Measurements from ENCODE around the gene CD37.
"Not testable (repeated sequence)": the region's sequence is repeated elsewhere in the genome, so short reads cannot be mapped to it uniquely, and the experiment has no call there.

CD37 gene

DNA sequence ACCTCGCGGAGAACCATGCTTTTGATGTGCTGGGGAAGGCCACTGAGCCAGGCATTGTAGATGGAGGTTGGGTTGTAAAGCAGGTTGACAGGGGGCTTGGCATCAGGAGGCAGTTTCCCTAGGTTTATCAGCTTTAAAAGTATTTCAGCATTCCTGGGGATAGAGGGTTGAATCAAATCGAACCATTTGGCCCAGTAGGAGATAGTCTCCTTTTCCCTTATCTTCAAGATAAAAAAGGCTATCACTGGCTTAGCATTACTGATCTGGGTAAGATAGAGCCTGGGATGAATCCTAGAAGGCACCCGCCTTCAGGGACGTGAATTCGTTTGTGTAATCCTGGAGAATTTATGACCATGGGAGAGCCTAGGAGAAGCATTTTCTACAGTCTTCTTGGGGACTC lies 40.8 kb upstream of the CD37 start:
- no peak overlapping the region for H3K18ac ChIP-seq (ENCODE audit: low read length)
- H3K27ac ChIP-seq (ENCODE audit: low read depth, low read length): no peak overlapping the region
- no peaks in the 10 kb centered on the region for H3K27me3 ChIP-seq (ENCODE audit: insufficient read depth, low read length, poor library complexity)
- H3K36me3 ChIP-seq (ENCODE audit: control insufficient read depth, insufficient read depth, low read length): no peaks in the 10 kb centered on the region
- no CpG with 5 or more reads among the region's 6 CpGs for WGBS (ENCODE audit: extremely low coverage, insufficient coverage, low lambda C conversion rate)
- H3K79me2 ChIP-seq (ENCODE audit: control insufficient read depth, insufficient read depth, low read length): no peaks in the 10 kb centered on the region
- no peak overlapping the region for H3K4me3 ChIP-seq (ENCODE audit: low read length)
- H3K23ac ChIP-seq (ENCODE audit: low read length): no peak overlapping the region
- H3K56ac ChIP-seq (ENCODE audit: low read length): peak overlapping the region; percentile 82
- no peak overlapping the region for H2AK5ac ChIP-seq (ENCODE audit: low read length)
- H3K4me2 ChIP-seq (ENCODE audit: low read length): no peak overlapping the region
- no peak overlapping the region for H3K4ac ChIP-seq (ENCODE audit: low read depth, low read length)
- H2BK5ac ChIP-seq (ENCODE audit: low read length): peak overlapping the region; percentile 89
- no peak overlapping the region for H4K5ac ChIP-seq (ENCODE audit: low read length)
- no peak overlapping the region for H4K8ac ChIP-seq (ENCODE audit: low read depth, low read length)
- no peak overlapping the region for H2BK15ac ChIP-seq (replicated peaks; ENCODE audit: low read depth)
- peak; percentile 92 for DNase-seq
- H3K4me1 ChIP-seq (ENCODE audit: control insufficient read depth, low read depth, low read length): peaks cover 10% of the 10 kb centered on the region
- no peak overlapping the region for H2BK120ac ChIP-seq (ENCODE audit: low read depth, low read length)
- no peaks in the 10 kb centered on the region for H3K79me1 ChIP-seq (ENCODE audit: low read length)
- no peak overlapping the region for H3K9ac ChIP-seq (ENCODE audit: low read length)

DNA sequence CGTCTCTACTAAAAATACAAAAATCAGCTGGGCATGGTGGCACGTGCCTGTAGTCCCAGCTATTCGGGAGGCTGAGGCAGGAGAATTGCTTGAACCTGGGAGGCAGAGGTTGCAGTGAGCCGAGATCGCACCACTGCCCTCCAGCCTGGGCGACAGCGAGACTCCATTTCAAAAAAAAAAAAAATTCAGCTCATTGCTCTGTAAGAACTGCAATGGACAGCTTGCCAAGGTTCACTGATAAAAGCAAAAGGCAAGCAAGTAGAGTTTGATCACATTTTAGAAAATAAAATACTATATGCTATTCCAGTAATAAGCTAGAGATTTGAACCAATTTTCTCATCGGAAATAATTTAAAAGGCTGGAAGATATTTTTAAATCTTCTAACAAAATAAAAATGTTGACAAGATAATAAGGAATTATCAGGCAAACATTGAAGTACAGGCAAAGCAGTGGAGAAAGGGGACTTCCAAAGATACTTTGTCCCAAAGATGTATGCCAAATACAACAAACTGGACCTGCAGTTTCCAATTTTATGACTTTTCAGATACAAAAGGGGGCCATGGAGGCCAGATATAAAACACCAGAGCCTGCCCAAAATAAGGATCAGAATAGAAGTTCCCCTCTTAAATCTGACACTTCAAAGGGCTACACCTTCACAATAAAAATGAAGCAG lies 39.9 kb upstream of the CD37 start:
- Histone ChIP-seq H4K8ac (ENCODE audit: low read depth, low read length) (no peak overlapping the region), H3K79me2 (ENCODE audit: control insufficient read depth, insufficient read depth, low read length) (no peaks in the 10 kb centered on the region), H3K4me2 (ENCODE audit: low read length) (no peak overlapping the region), H3K27me3 (ENCODE audit: insufficient read depth, low read length, poor library complexity) (no peaks in the 10 kb centered on the region), H3K79me1 (ENCODE audit: low read length) (no peaks in the 10 kb centered on the region), H3K18ac (ENCODE audit: low read length) (no peak overlapping the region), H3K27ac (ENCODE audit: low read depth, low read length) (no peak overlapping the region), H3K9ac (ENCODE audit: low read length) (no peak overlapping the region), H2BK5ac (ENCODE audit: low read length) (no peak overlapping the region), H3K4ac (ENCODE audit: low read depth, low read length) (no peak overlapping the region), H3K4me3 (ENCODE audit: low read length) (no peak overlapping the region), H4K5ac (ENCODE audit: low read length) (no peak overlapping the region), H3K4me1 (ENCODE audit: control insufficient read depth, low read depth, low read length) (peaks cover 10% of the 10 kb centered on the region), H2BK15ac (replicated peaks; ENCODE audit: low read depth) (no peak overlapping the region), H2BK120ac (ENCODE audit: low read depth, low read length) (peak overlapping the region; percentile 51), H3K23ac (ENCODE audit: low read length) (no peak overlapping the region), H3K36me3 (ENCODE audit: control insufficient read depth, insufficient read depth, low read length) (no peaks in the 10 kb centered on the region), H3K56ac (ENCODE audit: low read length) (no peak overlapping the region), H2AK5ac (ENCODE audit: low read length) (no peak overlapping the region)
- DNase-seq: no peak
- WGBS (ENCODE audit: extremely low coverage, insufficient coverage, low lambda C conversion rate): no CpG with 5 or more reads among the region's 8 CpGs

DNA sequence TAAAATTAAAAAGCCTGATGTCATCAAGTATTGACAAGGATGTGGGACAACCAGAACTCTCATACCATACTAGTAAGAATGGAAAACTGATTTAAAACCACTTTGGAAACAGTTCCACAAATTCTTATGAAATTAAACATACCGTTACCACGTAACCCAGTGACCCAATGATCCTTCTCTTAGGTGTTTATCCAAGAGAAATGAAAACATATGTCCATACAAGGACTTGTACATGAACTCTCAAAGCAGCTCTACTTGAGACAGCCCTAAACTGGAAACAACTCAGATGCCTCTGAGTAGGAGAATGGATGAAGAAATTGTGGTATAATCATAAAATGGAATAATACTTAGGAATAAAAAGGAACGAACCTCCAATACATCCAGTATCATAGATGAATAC lies 37.8 kb upstream of the CD37 start:
- no peak for DNase-seq
- Histone ChIP-seq H2BK15ac (replicated peaks; ENCODE audit: low read depth) (no peak overlapping the region), H3K23ac (ENCODE audit: low read length) (no peak overlapping the region), H3K18ac (ENCODE audit: low read length) (no peak overlapping the region), H3K79me1 (ENCODE audit: low read length) (no peaks in the 10 kb centered on the region), H3K4me1 (ENCODE audit: control insufficient read depth, low read depth, low read length) (peaks cover 10% of the 10 kb centered on the region), H3K4ac (ENCODE audit: low read depth, low read length) (no peak overlapping the region), H4K8ac (ENCODE audit: low read depth, low read length) (no peak overlapping the region), H2BK120ac (ENCODE audit: low read depth, low read length) (no peak overlapping the region), H3K27ac (ENCODE audit: low read depth, low read length) (no peak overlapping the region), H3K4me3 (ENCODE audit: low read length) (no peak overlapping the region), H2BK5ac (ENCODE audit: low read length) (no peak overlapping the region), H3K9ac (ENCODE audit: low read length) (no peak overlapping the region), H3K79me2 (ENCODE audit: control insufficient read depth, insufficient read depth, low read length) (no peaks in the 10 kb centered on the region), H3K4me2 (ENCODE audit: low read length) (no peak overlapping the region), H3K36me3 (ENCODE audit: control insufficient read depth, insufficient read depth, low read length) (no peaks in the 10 kb centered on the region), H4K5ac (ENCODE audit: low read length) (no peak overlapping the region), H2AK5ac (ENCODE audit: low read length) (no peak overlapping the region), H3K56ac (ENCODE audit: low read length) (no peak overlapping the region), H3K27me3 (ENCODE audit: insufficient read depth, low read length, poor library complexity) (no peaks in the 10 kb centered on the region)
- no CpG with 5 or more reads among the region's 3 CpGs for WGBS (ENCODE audit: extremely low coverage, insufficient coverage, low lambda C conversion rate)

DNA sequence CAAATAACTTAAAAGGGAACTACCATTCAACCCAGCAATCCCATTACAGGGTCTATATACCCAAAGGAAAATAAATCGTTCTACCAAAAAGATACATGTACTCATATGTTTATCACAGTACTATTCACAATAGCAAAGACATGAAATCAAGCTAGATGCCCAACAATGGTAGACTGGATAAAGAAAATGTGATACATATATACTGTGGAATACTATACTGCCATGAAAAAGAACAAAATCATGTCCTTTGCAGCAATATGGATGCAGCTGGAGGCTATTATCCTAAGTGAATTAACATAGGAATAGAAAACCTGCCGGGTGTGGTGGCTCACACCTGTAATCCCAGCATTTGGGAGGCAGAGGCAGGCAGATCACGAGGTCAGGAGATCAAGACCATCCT lies 36.6 kb upstream of the CD37 start:
- H3K18ac ChIP-seq (ENCODE audit: low read length); H3K36me3 ChIP-seq (ENCODE audit: control insufficient read depth, insufficient read depth, low read length); H2BK5ac ChIP-seq (ENCODE audit: low read length); H3K79me2 ChIP-seq (ENCODE audit: control insufficient read depth, insufficient read depth, low read length); H2AK5ac ChIP-seq (ENCODE audit: low read length); H3K4me2 ChIP-seq (ENCODE audit: low read length); H3K23ac ChIP-seq (ENCODE audit: low read length); H3K27ac ChIP-seq (ENCODE audit: low read depth, low read length); DNase-seq; H3K4me3 ChIP-seq (ENCODE audit: low read length); H3K4ac ChIP-seq (ENCODE audit: low read depth, low read length); H2BK120ac ChIP-seq (ENCODE audit: low read depth, low read length); H3K79me1 ChIP-seq (ENCODE audit: low read length); H3K56ac ChIP-seq (ENCODE audit: low read length); H3K27me3 ChIP-seq (ENCODE audit: insufficient read depth, low read length, poor library complexity); H3K9ac ChIP-seq (ENCODE audit: low read length); H4K8ac ChIP-seq (ENCODE audit: low read depth, low read length); H2BK15ac ChIP-seq (replicated peaks; ENCODE audit: low read depth); H4K5ac ChIP-seq (ENCODE audit: low read length); H3K4me1 ChIP-seq (ENCODE audit: control insufficient read depth, low read depth, low read length): not testable (repeated sequence)
- no CpG with 5 or more reads among the region's 3 CpGs for WGBS (ENCODE audit: extremely low coverage, insufficient coverage, low lambda C conversion rate)

- no CpG with 5 or more reads among the region's 8 CpGs for WGBS (ENCODE audit: extremely low coverage, insufficient coverage, low lambda C conversion rate)
- Histone ChIP-seq H2BK120ac (ENCODE audit: low read depth, low read length) (no peak overlapping the region), H3K4me3 (ENCODE audit: low read length) (no peak overlapping the region), H4K5ac (ENCODE audit: low read length) (no peak overlapping the region), H2BK15ac (replicated peaks; ENCODE audit: low read depth) (no peak overlapping the region), H3K56ac (ENCODE audit: low read length) (peak overlapping the region; percentile 78), H3K4ac (ENCODE audit: low read depth, low read length) (no peak overlapping the region), H3K79me1 (ENCODE audit: low read length) (no peaks in the 10 kb centered on the region), H3K9ac (ENCODE audit: low read length) (peak overlapping the region; percentile 47), H3K79me2 (ENCODE audit: control insufficient read depth, insufficient read depth, low read length) (no peaks in the 10 kb centered on the region), H3K27me3 (ENCODE audit: insufficient read depth, low read length, poor library complexity) (no peaks in the 10 kb centered on the region), H3K4me1 (ENCODE audit: control insufficient read depth, low read depth, low read length) (no peaks in the 10 kb centered on the region), H2BK5ac (ENCODE audit: low read length) (no peak overlapping the region), H3K18ac (ENCODE audit: low read length) (no peak overlapping the region), H3K4me2 (ENCODE audit: low read length) (peak overlapping the region; percentile 52), H3K27ac (ENCODE audit: low read depth, low read length) (no peak overlapping the region), H2AK5ac (ENCODE audit: low read length) (no peak overlapping the region), H4K8ac (ENCODE audit: low read depth, low read length) (no peak overlapping the region), H3K23ac (ENCODE audit: low read length) (no peak overlapping the region), H3K36me3 (ENCODE audit: control insufficient read depth, insufficient read depth, low read length) (no peaks in the 10 kb centered on the region)
- DNase-seq: peak; percentile 78
Measured at GRCh38 chr19:49301165-49301865, 33.9 kb upstream of the CD37 start.
